ENCODE data around the gene ARAP2. TPM values are rescaled to one million over a fixed set of nuclear protein-coding genes. Genes with fewer than 3 reads are reported as not detected.

The ARAP2 gene
- total RNA-seq, 1 experiment from 2014 or later, result 25.8 TPM

DNA sequence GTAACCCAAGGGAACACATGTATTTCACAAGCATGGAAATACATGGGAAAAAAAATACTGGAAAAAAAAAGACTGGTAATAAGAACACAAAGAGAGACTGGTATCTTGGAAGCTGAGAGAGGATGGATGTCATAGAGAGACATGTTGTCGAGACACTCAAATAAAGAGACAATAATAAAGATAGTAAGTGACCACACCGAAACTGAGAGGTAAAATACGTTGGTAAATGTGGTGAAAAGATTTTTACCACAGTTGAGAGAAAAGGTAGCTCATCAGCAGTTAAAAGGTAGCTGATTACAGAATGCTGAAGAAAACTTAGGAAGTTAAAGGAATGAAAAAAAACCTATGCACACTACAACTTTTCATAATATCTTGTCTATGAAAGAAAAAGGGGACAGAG lies 81.1 kb downstream of the ARAP2 start:
- no peaks in the 10 kb centered on the region for H3K27me3 ChIP-seq (ENCODE audit: insufficient read depth, low read depth)
- H3K9me2 ChIP-seq (ENCODE audit: insufficient read depth), result no peaks in the 10 kb centered on the region
- H3K9me3 ChIP-seq (ENCODE audit: insufficient read depth, low read depth), result no peaks in the 10 kb centered on the region
- no peaks in the 10 kb centered on the region for H4K20me1 ChIP-seq (ENCODE audit: insufficient read depth)
- no peak for TF ChIP-seq EZH2 (IDR thresholded peaks at IDR 0.05; ENCODE audit: low read depth)
- TF ChIP-seq, protein P1, sequence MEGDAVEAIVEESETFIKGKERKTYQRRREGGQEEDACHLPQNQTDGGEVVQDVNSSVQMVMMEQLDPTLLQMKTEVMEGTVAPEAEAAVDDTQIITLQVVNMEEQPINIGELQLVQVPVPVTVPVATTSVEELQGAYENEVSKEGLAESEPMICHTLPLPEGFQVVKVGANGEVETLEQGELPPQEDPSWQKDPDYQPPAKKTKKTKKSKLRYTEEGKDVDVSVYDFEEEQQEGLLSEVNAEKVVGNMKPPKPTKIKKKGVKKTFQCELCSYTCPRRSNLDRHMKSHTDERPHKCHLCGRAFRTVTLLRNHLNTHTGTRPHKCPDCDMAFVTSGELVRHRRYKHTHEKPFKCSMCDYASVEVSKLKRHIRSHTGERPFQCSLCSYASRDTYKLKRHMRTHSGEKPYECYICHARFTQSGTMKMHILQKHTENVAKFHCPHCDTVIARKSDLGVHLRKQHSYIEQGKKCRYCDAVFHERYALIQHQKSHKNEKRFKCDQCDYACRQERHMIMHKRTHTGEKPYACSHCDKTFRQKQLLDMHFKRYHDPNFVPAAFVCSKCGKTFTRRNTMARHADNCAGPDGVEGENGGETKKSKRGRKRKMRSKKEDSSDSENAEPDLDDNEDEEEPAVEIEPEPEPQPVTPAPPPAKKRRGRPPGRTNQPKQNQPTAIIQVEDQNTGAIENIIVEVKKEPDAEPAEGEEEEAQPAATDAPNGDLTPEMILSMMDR (conservative IDR thresholded peaks at IDR 0.05), result no peak
- H3K36me3 ChIP-seq (ENCODE audit: low read depth), result peaks cover 3% of the 10 kb centered on the region; the same call in 1 of the 2 replicates
- H3K27ac ChIP-seq, result no peak overlapping the region
- H3F3A ChIP-seq (ENCODE audit: insufficient read depth, low read depth), result no peaks in the 10 kb centered on the region; the same call in 1 of the 2 replicates
- DNase-seq, result no peak
- intact Hi-C loops (cut with micrococcal nuclease; ENCODE audit: unreplicated experiment), result no loop called here
- H3K79me2 ChIP-seq (ENCODE audit: low read depth), result no peaks in the 10 kb centered on the region
- CTCF ChIA-PET, result no interaction called here
- H3K4me3 ChIP-seq, result no peak overlapping the region
- H2AFZ ChIP-seq, result no peak overlapping the region
- no peak overlapping the region for H3K4me2 ChIP-seq
- POLR2A ChIA-PET (ENCODE audit: unreplicated experiment), result no interaction called here
- no peaks in the 10 kb centered on the region for H3K4me1 ChIP-seq (replicated peaks; ENCODE audit: insufficient read depth)
- no TSS peak for BruUV-seq (replicated peaks)

DNA sequence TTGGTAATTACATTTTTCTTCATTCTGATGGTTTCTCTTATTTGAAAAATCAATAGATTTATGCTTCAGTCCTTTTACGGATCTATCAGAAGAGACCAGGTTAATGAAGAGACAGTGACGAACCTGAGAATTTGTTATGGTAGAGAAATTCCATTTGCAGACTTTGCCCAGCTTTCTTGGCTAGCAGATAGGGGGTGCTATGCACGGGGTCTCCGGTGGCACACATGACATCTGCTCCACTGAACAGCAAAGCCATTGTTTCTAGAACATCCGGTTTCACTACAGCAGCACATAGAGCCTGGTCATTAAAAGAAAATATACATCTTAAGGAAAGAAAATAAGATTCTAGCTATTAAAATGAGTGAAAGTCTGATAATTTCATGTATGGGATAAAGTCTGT lies 85.1 kb downstream of the ARAP2 start:
- Histone ChIP-seq H3K4me3 (no peak overlapping the region), H3K79me2 (ENCODE audit: low read depth) (no peaks in the 10 kb centered on the region), H3F3A (ENCODE audit: insufficient read depth, low read depth) (no peaks in the 10 kb centered on the region; the same call in 1 of the 2 replicates), H3K27ac (no peak overlapping the region), H3K27me3 (ENCODE audit: insufficient read depth, low read depth) (no peaks in the 10 kb centered on the region), H3K9me2 (ENCODE audit: insufficient read depth) (no peaks in the 10 kb centered on the region), H4K20me1 (ENCODE audit: insufficient read depth) (no peaks in the 10 kb centered on the region), H3K9me3 (ENCODE audit: insufficient read depth, low read depth) (no peaks in the 10 kb centered on the region), H3K4me2 (no peak overlapping the region), H3K36me3 (ENCODE audit: low read depth) (peaks cover 3% of the 10 kb centered on the region; the same call in 1 of the 2 replicates), H3K4me1 (replicated peaks; ENCODE audit: insufficient read depth) (no peaks in the 10 kb centered on the region), H2AFZ (no peak overlapping the region)
- TF ChIP-seq, protein P1 (conservative IDR thresholded peaks at IDR 0.05), result no peak
- no peak for TF ChIP-seq EZH2 (IDR thresholded peaks at IDR 0.05; ENCODE audit: low read depth)
- POLR2A ChIA-PET (ENCODE audit: unreplicated experiment), result interaction anchor here (0.7 kb wide), 1 partner anchor 20 kb away, joined by 4 read pairs; no protein-coding TSS in a partner anchor
- no TSS peak for BruUV-seq (replicated peaks)
- DNase-seq, result no peak
- CTCF ChIA-PET, result no interaction called here
- intact Hi-C loops (cut with micrococcal nuclease; ENCODE audit: unreplicated experiment), result no loop called here

DNA sequence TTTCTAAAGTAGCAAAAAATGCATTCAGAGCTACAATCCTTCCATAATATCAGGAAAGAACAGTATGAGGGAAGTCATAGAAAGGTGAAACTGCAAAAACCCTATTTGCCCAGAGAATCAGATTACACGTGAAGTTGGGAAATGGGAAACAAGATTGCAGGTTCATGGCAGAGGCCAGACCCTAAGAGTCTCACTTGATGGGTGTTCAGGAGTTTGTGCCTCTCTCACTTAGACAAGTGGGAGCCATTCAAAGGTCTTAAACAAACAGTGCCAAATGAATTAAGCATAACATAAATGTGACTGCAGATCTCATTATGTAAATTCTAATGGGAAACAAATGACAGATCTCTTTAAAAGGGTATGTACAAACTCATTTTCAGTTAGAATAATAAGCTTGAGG lies 91.6 kb downstream of the ARAP2 start:
- H4K20me1 ChIP-seq (ENCODE audit: insufficient read depth), result no peaks in the 10 kb centered on the region
- H3K4me3 ChIP-seq, result no peak overlapping the region
- BruUV-seq (replicated peaks), result no TSS peak
- ChIA-PET POLR2A (ENCODE audit: unreplicated experiment) (interaction anchor here (0.6 kb wide), 1 partner anchor 44 kb away, joined by 5 read pairs; no protein-coding TSS in a partner anchor), CTCF (no interaction called here)
- H3K36me3 ChIP-seq (ENCODE audit: low read depth), result no peaks in the 10 kb centered on the region
- no peaks in the 10 kb centered on the region for H3K9me3 ChIP-seq (ENCODE audit: insufficient read depth, low read depth)
- no peak overlapping the region for H3K27ac ChIP-seq
- intact Hi-C loops (cut with micrococcal nuclease; ENCODE audit: unreplicated experiment), result no loop called here
- DNase-seq, result no peak
- no peak for TF ChIP-seq EZH2 (IDR thresholded peaks at IDR 0.05; ENCODE audit: low read depth)
- TF ChIP-seq, protein P1 (conservative IDR thresholded peaks at IDR 0.05), result no peak
- H3K4me1 ChIP-seq (replicated peaks; ENCODE audit: insufficient read depth), result no peaks in the 10 kb centered on the region
- H3K79me2 ChIP-seq (ENCODE audit: low read depth), result no peaks in the 10 kb centered on the region
- H3F3A ChIP-seq (ENCODE audit: insufficient read depth, low read depth), result no peaks in the 10 kb centered on the region
- no peak overlapping the region for H2AFZ ChIP-seq
- no peak overlapping the region for H3K4me2 ChIP-seq
- H3K9me2 ChIP-seq (ENCODE audit: insufficient read depth), result no peaks in the 10 kb centered on the region
- no peaks in the 10 kb centered on the region for H3K27me3 ChIP-seq (ENCODE audit: insufficient read depth, low read depth)

All from PC-9 (cell line).